Activated CD8-positive, alpha-beta memory T cell treated with anti-CD3 and anti-CD28 coated beads for 36 hours (primary cell): Measurements from ENCODE around the gene ERMARD. TPM values are rescaled to one million over a fixed set of nuclear protein-coding genes. Genes with fewer than 3 reads are reported as not detected.

ENCODE experiments used
- CTCF ChIA-PET: fragments of 350-600 bp; sonication (Branson Sonifier 250); formaldehyde crosslinking; loops from one replicate; lab custom pipeline; 2021; ENCODE audit warnings: antibody characterized with exemption; lab: Charles Lee
- POLR2A ChIA-PET: fragments of 350-600 bp; sonication (Branson Sonifier 250); formaldehyde crosslinking; loops from one replicate; lab custom pipeline; 2021; ENCODE audit warnings: antibody characterized with exemption; lab: Charles Lee
- total RNA-seq, 2 experiments: library from RNA; stranded (reverse); gene quantifications; one replicate each; pipeline ENCODE4 v1.2.3, GENCODE V29; 2021

The ERMARD gene
- total RNA-seq, result 10 to 100 TPM; 24.0 to 25.1 TPM

DNA sequence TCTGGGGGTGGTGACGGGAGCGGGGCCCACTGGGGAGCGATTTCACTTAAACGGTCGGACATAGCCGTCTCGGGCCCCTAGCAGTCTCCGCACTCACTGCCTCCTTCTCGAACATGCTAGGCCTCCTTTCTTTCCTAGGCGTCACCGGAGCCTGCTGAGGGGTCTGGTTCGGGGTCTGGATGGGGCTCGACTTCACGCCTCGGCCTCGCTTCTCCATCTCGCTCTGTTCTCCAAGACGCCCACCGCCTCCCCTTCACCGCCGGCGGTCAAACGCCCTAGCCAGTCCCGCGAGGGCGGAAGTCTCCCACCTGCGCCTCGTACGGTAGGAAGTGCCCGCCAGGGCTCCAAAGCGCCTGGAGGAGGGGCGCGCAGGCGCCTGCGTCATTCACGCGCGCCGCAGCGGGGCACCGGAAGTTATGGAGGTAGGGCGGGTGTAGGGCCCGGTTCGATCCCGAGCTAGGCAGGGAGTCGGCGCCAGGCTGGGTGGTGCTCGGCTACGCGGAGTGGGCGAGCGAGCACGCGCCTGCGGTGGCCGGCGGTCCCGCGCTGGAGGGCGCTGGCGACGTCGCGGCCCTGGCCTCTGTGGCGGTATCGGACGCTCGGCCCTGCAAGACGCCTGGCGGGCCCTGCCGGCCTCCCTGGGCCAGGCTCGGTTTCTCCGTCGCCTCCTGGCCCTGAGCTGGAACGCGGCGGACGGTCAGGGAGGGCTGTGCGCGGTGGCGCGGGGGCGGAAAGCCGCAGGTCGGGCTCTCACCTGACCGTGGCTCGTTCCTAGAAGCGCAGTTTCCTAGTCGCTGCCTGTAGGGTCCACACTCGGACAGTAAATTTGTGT is at the start of gene ERMARD, which contains the start of gene DYNLT2:
Gene ERMARD, plus strand, starts transcription at position 381 of the 832 bp plus-strand sequence. Its CDS starts 36 bp downstream, at position 417.
Gene DYNLT2, minus strand, starts transcription at position 331 of the 832 bp plus-strand sequence. Its CDS starts 114 bp downstream, at position 217.
- CTCF ChIA-PET, result no interaction called here
- POLR2A ChIA-PET, result interaction anchor here (0.7 to 3.1 kb wide), 5 partner anchors 28 to 803 kb away, joined by 3 to 35 read pairs (median 5); partner anchors contain the start of genes C6orf120, PHF10, TBP and WDR27

DNA sequence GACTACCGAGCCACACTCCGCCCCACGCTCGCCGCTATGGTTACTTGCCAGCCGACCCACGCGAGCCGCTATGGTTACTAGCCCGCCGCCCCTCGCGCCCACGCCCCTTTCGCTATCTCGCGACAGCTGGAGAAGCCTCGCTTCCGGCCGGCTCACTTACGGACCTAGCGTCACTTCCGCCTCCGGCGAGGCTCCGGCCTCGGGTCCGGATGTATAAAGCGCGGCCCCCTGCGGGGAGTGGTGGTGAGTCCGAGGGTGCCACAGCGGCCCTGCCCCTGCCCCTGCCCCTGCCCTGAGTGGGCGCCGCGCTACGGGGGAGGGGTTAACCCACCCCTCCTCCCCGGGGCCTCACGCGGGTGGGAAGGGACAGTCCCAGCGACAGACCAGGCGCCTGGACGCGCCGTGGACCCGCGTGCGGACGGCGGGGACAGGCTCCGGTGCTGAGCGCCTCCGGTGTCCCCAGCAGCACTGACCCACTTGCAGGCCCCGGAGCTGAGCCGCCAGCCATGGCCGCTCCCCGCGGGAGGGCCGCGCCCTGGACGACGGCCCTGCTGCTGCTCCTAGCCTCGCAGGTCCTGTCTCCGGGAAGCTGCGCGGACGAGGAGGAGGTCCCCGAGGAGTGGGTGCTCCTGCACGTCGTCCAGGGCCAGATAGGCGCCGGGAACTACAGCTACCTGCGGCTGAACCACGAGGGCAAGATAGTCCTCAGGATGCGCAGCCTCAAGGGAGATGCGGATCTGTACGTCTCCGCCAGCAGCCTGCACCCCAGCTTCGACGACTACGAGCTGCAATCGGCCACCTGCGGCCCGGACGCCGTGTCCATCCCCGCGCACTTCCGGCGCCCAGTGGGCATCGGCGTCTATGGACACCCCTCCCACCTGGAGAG is 49.2 kb upstream of the ERMARD start, which contains the start of the genes C6orf120 and WDR27:
Gene C6orf120, plus strand, starts transcription at position 173 of the 886 bp plus-strand sequence. Its CDS starts 334 bp downstream, at position 507.
Gene WDR27, minus strand, starts transcription at position 76 of the 886 bp plus-strand sequence. CDS start 13,024 bp downstream, outside the sequence.
- CTCF ChIA-PET, result interaction anchor here (1.0 to 2.6 kb wide), 5 partner anchors 13 to 28 kb away, joined by 3 to 9 read pairs (median 3); partner anchors contain the start of gene PHF10
- POLR2A ChIA-PET, result interaction anchor here (0.6 to 4.6 kb wide), 6 partner anchors 21 to 882 kb away, joined by 3 to 68 read pairs (median 3); partner anchors contain the start of genes DYNLT2, ERMARD, PDCD2 and PHF10

DNA sequence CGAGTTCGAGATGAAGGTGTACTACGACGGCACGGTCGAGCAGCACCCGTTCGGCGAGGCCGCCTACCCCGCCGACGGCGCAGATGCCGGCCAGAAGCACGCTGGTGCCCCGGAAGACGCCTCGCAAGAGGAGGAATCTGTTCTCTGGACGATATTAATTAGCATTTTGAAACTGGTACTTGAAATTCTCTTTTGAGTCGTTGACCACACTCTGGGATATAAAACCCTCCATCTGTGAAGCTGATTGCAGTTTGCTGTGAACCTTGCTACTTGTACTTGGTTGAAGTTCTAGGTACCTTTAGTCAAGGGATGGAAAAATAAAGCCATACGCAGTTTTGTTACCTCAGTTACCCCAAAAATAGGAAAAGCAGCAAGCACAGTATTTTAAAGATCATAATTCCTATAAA is 48.6 kb upstream of the ERMARD start:
- POLR2A ChIA-PET, result interaction anchor here (1.0 to 4.6 kb wide), 3 partner anchors 20 to 881 kb away, joined by 3 to 68 read pairs (median 23); partner anchors contain the start of genes DYNLT2, ERMARD, PDCD2 and PHF10
- CTCF ChIA-PET, result interaction anchor here (2.6 kb wide), 1 partner anchor 20 kb away, joined by 9 read pairs; the partner anchor contains the start of gene PHF10

DNA sequence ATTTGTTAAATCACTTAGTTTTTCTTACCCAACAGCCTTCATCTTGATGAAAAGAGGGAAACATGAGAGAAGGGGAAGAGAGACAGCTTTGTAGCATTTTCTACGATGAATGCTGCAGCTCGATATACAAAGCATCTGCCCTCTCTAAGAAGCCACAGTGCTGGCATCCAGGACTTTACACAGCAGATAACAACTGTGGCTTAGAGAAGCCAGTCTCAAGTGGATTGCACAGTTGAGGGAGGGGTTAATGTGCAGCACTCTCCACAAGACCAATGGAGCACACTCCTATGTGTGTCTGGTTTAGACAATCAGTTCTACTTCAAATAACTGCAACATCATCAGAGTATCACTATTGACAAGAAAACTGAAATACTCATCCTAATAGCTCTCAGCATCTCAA is 43.6 kb upstream of the ERMARD start:
- ChIA-PET CTCF (no interaction called here), POLR2A (no interaction called here)

DNA sequence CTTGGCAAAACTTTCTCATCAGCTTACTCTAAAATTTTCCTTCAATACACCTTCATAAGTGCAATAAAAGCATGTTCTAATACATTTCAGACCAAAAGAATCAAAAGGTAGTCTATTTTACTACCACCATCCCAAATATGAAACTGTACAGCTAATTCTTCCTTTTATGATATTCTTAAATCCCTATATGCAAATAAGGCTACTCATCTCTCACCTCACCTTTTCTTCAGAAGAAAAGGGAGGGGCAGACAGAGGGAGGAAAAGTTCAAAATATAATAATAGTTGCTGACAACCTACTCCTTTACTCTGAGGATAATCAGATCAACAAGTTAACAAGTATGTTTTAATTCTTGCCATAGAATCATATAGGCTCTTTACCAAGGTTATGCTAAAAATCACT is 42.1 kb upstream of the ERMARD start:
- CTCF ChIA-PET, result interaction anchor here (0.8 kb wide), 1 partner anchor 10 kb away, joined by 3 read pairs; no protein-coding TSS in a partner anchor

DNA sequence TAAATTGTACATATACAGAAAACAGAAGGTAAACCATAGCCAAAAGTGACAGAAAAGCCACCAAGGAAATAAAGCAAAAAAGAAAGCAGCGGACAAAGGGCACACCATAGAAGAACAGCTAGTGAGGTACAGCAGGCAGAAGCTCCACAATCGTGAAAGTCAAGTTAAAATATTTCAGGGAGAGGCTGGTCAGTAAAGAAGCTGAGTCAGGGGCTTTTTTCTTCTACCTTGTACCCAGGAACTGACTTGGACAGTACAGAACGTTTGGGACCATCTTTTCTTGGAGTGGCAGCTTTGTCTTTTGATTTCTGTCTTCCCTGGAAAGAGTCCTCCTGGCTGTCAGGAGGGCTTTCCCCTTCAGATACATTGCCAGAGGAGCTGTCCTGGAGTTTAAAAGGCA is 41.4 kb upstream of the ERMARD start:
- POLR2A ChIA-PET, result interaction anchor here (2.4 kb wide), 1 partner anchor 13 kb away, joined by 8 read pairs; no protein-coding TSS in a partner anchor
- CTCF ChIA-PET, result interaction anchor here (0.8 kb wide), 1 partner anchor 9 kb away, joined by 3 read pairs; no protein-coding TSS in a partner anchor

More for the DNA sequence above, 42.1 kb upstream of the ERMARD start:
- POLR2A ChIA-PET, result interaction anchor here (2.4 kb wide), 1 partner anchor 13 kb away, joined by 8 read pairs; no protein-coding TSS in a partner anchor

DNA sequence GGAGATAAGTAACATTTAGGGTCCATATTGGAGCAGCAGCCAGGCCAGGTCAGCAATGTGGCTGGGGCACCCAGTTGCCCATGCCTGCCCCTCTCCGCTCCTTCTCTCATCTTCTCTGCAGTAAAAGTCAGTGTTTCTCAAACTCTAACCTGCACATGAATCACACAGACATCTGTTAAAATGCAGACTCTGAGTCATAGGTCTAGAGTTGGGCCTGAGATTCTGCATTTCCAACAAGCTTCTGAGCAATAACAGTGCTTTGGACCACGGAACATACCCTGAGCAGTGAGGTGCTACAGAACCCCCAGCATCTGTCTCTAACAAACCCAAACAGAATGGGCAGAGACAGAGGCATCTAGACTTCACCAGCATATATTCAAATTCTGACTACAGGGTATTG is 37.2 kb upstream of the ERMARD start:
- ChIA-PET POLR2A (no interaction called here), CTCF (no interaction called here)

DNA sequence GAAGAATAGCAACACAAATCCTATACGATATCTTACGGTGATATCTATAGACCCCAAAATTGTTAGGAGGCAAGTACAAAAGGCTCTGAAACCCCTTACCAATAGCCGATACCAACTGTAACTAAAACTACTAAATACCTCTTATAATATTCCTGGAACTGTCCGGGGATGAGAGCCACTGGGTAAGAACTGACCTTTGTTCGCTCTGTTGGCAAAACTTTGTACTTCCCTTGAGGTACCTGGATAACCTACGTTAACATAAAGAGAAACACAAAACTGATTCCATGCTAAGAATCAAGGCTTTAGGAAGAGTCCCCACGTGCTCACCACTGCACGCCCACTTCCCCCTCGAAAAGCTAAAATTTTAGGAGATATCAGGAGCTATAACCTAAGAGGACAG is 36.8 kb upstream of the ERMARD start:
- CTCF ChIA-PET, result no interaction called here
- POLR2A ChIA-PET, result interaction anchor here (0.6 kb wide), 1 partner anchor 49 kb away, joined by 4 read pairs; no protein-coding TSS in a partner anchor

DNA sequence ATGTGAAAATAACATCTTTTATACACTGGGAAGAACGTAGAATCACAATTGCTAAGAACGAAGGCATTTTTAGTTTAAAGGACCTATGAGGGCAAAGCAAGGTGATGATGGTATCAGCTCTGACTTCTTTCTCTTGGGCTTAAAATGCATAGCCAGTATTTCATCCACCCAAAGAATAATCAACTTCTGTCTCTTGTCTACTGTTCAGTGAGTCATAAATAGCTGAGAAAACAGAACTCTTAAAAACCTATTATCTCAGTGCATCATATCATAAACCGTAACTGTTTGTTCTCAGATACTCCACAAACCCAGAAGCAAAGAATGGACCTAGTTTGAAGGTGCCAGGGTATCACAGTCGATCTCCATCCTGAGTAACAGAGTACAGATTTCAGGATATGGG is 32.3 kb upstream of the ERMARD start:
- POLR2A ChIA-PET, result interaction anchor here (1.5 kb wide), 1 partner anchor 15 kb away, joined by 3 read pairs; no protein-coding TSS in a partner anchor

DNA sequence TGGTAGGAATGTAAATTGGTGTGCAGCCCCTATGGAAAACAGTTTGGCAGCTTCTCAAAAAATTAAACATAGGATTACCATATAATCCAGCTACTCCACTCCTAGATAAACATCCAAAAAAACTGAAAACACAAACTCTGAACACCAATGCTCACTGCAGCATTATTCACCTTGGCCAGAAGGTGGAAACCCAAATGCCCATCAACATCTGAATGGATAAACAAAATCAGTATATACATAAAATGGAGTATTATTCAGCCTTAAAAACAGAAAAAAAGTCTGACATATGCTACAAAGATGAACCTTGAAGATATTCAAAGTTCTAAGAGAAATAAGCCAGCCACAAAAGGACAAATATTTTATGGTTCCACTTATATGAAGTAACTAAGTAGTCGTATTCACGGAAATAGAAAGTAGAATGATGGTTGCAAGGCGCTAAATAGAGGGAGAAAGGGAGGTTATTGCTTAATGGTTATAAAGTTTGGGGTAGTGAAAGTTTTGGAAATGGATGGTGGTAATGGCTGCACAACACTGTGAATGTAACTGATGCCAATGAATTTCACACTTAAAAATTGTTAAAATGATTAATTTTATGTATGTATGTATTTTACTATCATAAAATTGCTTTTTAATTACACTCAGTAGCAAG is 31.1 kb upstream of the ERMARD start:
- ChIA-PET POLR2A (interaction anchor here (1.5 to 5.8 kb wide), 2 partner anchors 17 kb away, joined by 3 to 68 read pairs; partner anchors contain the start of genes C6orf120 and WDR27), CTCF (interaction anchor here (1.6 kb wide), 1 partner anchor 19 kb away, joined by 3 read pairs; the partner anchor contains the start of genes C6orf120 and WDR27)

More for the DNA sequence above, 32.3 kb upstream of the ERMARD start:
- CTCF ChIA-PET, result interaction anchor here (0.9 to 1.6 kb wide), 2 partner anchors 10 to 18 kb away, joined by 3 read pairs; partner anchors contain the start of genes C6orf120 and WDR27

DNA sequence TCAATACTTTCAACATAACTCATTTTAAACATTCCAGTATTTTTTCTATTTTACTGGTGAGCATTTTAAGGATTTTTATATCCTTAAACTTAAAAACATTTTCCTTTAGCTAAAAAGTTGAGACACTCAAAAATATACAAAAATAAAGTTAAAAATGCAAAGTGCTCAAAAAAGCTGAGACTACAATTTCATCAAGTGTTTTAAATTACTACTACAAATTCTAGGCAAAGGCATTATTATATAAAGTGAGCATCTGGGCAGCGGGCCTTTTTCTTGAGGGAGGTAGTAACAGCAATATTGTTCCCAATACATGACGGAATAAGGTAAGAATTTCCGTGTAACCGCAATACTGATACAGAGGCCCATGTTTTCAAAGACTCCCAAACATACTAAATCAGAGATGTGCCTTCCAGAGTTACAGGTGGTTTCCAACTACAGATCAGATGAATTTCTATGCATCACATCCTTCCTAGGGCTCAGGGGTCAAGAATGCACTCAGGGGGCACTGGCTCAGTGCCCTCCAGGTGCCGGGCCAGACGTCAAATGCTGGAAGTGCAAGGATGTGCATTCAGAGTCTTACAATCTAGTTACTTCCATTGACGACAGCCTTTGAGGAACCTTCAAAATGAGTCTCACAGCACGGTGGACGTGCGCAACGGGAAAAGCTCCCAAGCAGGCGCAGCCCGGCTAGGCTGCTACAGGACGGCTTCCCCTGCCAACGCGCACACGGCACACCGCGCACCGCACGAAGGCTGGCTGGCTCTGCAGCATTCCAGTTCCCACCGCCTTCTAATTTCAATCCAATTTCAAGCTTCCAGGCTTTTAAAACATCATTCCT is 28.8 kb upstream of the ERMARD start:
- POLR2A ChIA-PET, result interaction anchor here (0.6 to 5.8 kb wide), 5 partner anchors 13 to 412 kb away, joined by 3 to 68 read pairs (median 8); partner anchors contain the start of genes C6orf120, DYNLT2, ERMARD and WDR27

DNA sequence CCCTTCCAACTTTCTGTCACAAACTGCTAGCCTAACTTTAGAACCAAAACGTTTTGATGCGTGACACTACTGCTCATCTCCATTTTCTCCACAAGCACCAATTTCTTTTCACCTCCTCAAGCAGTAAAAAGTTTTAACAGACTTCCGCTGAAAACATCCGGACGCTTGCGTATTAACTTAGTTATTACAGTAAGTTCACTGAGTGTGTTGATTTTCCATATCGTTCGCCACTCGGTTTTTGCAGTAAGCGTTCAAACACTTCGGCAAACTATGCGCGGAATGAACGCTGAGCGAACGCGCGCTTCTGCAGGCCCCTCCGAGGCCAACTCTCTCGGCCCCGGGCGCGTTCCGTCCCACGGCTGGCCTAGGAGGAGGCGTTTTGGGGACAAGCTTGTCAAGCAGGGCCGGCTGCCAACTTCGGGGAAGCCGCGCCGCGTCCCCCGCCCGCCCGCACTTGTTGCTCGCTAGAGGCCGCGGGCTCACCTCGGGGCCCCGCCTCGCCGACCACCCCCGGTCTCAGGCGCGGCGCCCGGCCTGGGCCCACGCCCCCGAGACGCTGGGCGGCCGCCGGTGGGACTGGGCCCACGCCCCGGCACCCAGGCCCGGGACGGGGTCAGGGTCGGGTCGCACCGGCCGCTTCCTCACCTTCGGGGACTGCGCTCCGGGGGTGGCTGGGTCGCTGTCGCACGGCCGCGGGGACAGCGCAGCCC is 28.1 kb upstream of the ERMARD start:
- POLR2A ChIA-PET, result interaction anchor here (1.2 to 5.8 kb wide), 4 partner anchors 14 to 134 kb away, joined by 3 to 68 read pairs (median 22); partner anchors contain the start of genes C6orf120, DYNLT2, ERMARD and WDR27

More for the DNA sequence above, 28.8 kb upstream of the ERMARD start:
- CTCF ChIA-PET, result interaction anchor here (2.8 kb wide), 1 partner anchor 21 kb away, joined by 9 read pairs; the partner anchor contains the start of genes C6orf120 and WDR27

DNA sequence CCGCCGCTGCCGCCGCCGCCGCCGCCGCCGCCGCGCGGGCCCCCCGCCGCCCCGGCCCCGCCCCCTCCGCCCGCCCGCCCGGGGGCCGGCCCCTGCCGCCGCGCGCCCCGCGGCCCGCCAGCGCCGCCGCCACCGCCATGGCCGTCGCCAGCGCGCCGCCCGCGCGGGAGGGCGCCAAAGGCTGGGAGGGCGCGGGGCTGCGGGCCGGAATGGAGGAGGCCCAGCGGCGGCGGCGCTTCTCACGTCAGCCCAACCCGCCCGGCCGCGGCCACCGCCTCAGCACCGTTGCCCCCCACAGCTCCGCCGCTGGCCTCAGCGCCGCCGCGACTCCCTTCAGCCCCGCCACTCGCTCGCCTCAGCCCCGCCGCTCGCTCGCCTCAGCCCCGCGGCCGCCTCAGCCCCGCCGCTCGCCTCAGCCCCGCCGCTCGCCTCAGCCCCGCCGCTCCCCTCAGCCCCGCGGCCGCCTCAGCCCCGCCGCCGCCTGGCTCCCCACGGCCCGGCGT is 27.4 kb upstream of the ERMARD start:
- ChIA-PET POLR2A (interaction anchor here (0.6 to 5.8 kb wide), 6 partner anchors 15 to 860 kb away, joined by 3 to 68 read pairs (median 6); partner anchors contain the start of genes C6orf120, DYNLT2, ERMARD and PDCD2), CTCF (interaction anchor here (1.4 to 2.8 kb wide), 2 partner anchors 22 to 26 kb away, joined by 3 to 9 read pairs; partner anchors contain the start of genes C6orf120 and WDR27)

More for the DNA sequence above, 28.1 kb upstream of the ERMARD start:
- CTCF ChIA-PET, result interaction anchor here (1.4 to 2.8 kb wide), 2 partner anchors 22 to 27 kb away, joined by 3 to 9 read pairs; partner anchors contain the start of genes C6orf120 and WDR27

DNA sequence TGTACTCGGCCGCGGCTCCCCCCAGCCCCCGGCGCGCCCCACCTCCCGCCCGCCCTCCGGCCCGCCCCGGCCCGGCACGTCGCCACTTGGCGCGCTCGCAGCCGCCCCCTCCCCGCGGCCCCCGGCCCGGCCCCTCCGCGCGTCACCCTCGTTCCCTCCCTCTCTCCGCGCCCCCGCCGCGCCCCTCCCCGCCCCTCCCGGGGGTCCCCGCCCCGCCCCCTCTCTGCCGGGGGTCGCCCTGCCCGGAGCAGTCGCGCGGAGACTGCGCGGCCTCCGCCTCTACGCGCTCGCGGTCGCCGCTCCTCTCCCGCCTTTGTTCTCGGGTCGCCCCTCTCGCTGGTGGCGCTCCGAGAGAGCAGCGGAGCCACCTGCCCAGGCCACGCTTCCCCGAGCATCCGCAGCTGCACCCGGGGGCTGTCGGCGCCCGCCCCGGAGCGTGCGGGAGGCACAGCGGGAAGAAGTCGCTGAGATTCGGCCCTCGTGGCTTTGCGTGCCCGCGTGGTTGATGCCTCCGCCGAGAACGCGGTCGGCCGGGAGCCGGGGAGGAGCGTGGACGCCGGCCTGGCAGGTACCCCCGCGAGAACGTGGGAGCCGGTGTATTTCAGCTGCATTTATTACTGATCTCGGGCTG is 26.8 kb upstream of the ERMARD start, which contains the start of gene PHF10:
Gene PHF10, minus strand, starts transcription at position 7 of the 631 bp plus-strand sequence. CDS start 569 bp downstream, outside the sequence.
- POLR2A ChIA-PET, result interaction anchor here (0.5 to 5.8 kb wide), 6 partner anchors 22 to 859 kb away, joined by 3 to 68 read pairs (median 4); partner anchors contain the start of genes C6orf120, DYNLT2, ERMARD and PDCD2
- CTCF ChIA-PET, result interaction anchor here (1.1 to 2.8 kb wide), 3 partner anchors 23 to 26 kb away, joined by 3 to 9 read pairs (median 4); partner anchors contain the start of genes C6orf120 and WDR27
